ENCODE measurements around the gene NPSR1.
"Not testable (repeated sequence)": the region's sequence is repeated elsewhere in the genome, so short reads cannot be mapped to it uniquely, and the experiment has no call there.

The NPSR1 gene

GRCh38 chr7:34875481-34875880, 217.5 kb downstream of the NPSR1 start:
- DNase-seq (ENCODE audit: low read depth in 2 of 2): no peak
- TF ChIP-seq, protein P1, sequence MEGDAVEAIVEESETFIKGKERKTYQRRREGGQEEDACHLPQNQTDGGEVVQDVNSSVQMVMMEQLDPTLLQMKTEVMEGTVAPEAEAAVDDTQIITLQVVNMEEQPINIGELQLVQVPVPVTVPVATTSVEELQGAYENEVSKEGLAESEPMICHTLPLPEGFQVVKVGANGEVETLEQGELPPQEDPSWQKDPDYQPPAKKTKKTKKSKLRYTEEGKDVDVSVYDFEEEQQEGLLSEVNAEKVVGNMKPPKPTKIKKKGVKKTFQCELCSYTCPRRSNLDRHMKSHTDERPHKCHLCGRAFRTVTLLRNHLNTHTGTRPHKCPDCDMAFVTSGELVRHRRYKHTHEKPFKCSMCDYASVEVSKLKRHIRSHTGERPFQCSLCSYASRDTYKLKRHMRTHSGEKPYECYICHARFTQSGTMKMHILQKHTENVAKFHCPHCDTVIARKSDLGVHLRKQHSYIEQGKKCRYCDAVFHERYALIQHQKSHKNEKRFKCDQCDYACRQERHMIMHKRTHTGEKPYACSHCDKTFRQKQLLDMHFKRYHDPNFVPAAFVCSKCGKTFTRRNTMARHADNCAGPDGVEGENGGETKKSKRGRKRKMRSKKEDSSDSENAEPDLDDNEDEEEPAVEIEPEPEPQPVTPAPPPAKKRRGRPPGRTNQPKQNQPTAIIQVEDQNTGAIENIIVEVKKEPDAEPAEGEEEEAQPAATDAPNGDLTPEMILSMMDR (IDR thresholded peaks at IDR 0.05; ENCODE audit: low read depth, low read length): no peak
- no peak overlapping the region for H3K4me3 ChIP-seq (replicated peaks in 1 of 2; ENCODE audit: low read depth in 2 of 2, low read length in 2 of 2)

DNA sequence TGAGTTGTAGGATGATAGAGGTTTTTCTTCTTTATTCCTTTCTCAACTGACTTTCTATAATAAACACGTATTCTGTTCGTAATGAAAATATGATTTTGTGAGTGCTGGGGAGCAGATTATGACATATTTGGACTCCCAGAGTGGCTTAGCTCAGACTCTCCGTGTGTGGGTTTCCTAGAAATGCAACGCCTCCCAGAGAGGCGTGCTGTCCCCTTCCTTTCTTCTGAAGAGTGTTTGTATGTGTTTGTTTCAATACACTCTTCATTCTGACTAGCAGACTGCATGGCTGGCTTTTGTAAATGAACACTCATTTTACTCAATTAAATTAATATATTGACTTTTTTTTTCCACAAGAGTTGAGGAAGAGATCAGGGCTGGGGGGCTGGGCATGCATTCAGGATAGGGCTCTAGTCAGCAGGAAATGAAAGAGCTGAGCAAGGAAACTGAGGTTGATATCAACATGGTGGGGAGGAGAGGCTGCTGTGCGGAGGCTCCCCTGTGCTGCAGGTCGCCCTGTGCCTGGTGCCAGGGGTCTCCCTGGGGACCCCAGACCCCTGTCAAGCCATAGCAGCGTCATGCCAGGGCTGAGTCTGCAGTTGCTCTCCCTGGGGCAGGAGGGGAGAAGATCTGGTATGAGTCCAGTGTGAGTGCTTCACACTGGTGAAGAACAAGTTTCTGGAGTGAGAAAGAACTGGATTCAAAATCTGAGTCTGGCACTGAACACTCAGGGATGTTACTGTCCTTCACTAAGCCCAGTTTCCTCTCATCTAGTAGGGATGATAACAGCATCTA, 221.1 kb downstream of the NPSR1 start:
- H3K4me3 ChIP-seq (replicated peaks in 1 of 2; ENCODE audit: low read depth in 2 of 2, low read length in 2 of 2): not testable (repeated sequence)

GRCh38 chr7:34879871-34880270, 221.9 kb downstream of the NPSR1 start:
- TF ChIP-seq, protein P1 (IDR thresholded peaks at IDR 0.05; ENCODE audit: low read depth, low read length): no peak
- no peak for DNase-seq (ENCODE audit: low read depth in 2 of 2)
- no peak overlapping the region for H3K4me3 ChIP-seq (replicated peaks in 1 of 2; ENCODE audit: low read depth in 2 of 2, low read length in 2 of 2)

More for the DNA sequence above, 221.1 kb downstream of the NPSR1 start:
- not testable (repeated sequence) for DNase-seq (ENCODE audit: low read depth in 2 of 2)

- not testable (repeated sequence) for DNase-seq (ENCODE audit: low read depth in 2 of 2); H3K4me3 ChIP-seq (replicated peaks in 1 of 2; ENCODE audit: low read depth in 2 of 2, low read length in 2 of 2)
Observed at GRCh38 chr7:34883855-34884254, 225.8 kb downstream of the NPSR1 start.

GRCh38 chr7:34886856-34887255, 228.8 kb downstream of the NPSR1 start:
- TF ChIP-seq, protein P1 (IDR thresholded peaks at IDR 0.05; ENCODE audit: low read depth, low read length): no peak
- H3K4me3 ChIP-seq (replicated peaks in 1 of 2; ENCODE audit: low read depth in 2 of 2, low read length in 2 of 2): no peak overlapping the region
- no peak for DNase-seq (ENCODE audit: low read depth in 2 of 2)

- DNase-seq (ENCODE audit: low read depth in 2 of 2): no peak
- TF ChIP-seq, protein P1 (IDR thresholded peaks at IDR 0.05; ENCODE audit: low read depth, low read length): no peak
- H3K4me3 ChIP-seq (replicated peaks in 1 of 2; ENCODE audit: low read depth in 2 of 2, low read length in 2 of 2): no peak overlapping the region
Observed at GRCh38 chr7:34889951-34890350, 231.9 kb downstream of the NPSR1 start.

DNA sequence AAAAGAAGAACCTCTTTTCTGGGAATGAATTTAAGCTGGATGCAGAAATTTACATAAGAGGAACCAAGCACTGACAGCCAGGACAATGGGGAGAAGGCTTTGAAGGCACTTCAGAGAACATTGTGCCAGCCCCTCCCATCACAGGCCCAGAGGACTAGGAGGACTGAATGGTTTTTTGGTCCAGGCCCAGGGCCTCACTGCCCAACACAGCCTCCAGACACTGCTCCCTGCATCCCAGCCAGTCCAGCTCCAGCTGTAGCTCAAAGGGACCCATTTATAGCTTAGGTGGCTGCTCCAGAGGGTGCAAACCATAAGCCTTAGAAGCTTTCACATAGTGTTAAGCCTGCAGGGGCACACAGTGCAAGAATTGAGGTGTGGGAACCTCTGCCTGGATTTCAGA, 237.2 kb downstream of the NPSR1 start:
- no peak overlapping the region for H3K4me3 ChIP-seq (replicated peaks in 1 of 2; ENCODE audit: low read depth in 2 of 2, low read length in 2 of 2)
- TF ChIP-seq, protein P1 (IDR thresholded peaks at IDR 0.05; ENCODE audit: low read depth, low read length): no peak
- no peak for DNase-seq (ENCODE audit: low read depth in 2 of 2)
